Measurements from ENCODE around the gene RASAL2.

The RASAL2 gene

DNA sequence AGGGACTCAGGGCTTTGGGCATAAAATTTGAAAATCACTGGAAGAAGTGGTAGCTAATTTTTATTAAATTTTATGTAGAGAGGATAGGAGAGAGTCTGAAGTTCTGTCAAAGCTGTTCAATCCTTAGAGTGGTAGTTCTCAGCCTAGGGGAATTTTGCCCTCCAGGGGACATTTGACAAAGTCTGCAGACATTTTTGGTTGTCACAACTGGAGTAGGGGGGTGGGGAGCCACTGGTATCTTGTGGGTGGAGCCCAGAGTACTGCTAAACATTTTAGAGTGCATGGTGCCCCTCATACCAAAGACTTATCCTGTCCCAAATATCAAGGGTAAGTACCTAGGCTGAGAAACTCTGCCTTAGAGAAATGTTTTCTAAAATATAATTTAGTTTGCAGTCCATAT lies 30.2 kb downstream of the RASAL2 start:
- H4K20me1 ChIP-seq (ENCODE audit: low read depth, low read length): no peaks in the 10 kb centered on the region
- no peak overlapping the region for H3K4me3 ChIP-seq (ENCODE audit: insufficient read depth, low read length, poor library complexity, severe bottlenecking)
- no peak overlapping the region for H3K9ac ChIP-seq (ENCODE audit: low read length)
- no peaks in the 10 kb centered on the region for H3K27me3 ChIP-seq (ENCODE audit: low read length)
- TF ChIP-seq, protein P1, sequence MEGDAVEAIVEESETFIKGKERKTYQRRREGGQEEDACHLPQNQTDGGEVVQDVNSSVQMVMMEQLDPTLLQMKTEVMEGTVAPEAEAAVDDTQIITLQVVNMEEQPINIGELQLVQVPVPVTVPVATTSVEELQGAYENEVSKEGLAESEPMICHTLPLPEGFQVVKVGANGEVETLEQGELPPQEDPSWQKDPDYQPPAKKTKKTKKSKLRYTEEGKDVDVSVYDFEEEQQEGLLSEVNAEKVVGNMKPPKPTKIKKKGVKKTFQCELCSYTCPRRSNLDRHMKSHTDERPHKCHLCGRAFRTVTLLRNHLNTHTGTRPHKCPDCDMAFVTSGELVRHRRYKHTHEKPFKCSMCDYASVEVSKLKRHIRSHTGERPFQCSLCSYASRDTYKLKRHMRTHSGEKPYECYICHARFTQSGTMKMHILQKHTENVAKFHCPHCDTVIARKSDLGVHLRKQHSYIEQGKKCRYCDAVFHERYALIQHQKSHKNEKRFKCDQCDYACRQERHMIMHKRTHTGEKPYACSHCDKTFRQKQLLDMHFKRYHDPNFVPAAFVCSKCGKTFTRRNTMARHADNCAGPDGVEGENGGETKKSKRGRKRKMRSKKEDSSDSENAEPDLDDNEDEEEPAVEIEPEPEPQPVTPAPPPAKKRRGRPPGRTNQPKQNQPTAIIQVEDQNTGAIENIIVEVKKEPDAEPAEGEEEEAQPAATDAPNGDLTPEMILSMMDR (IDR thresholded peaks at IDR 0.05; ENCODE audit: insufficient read depth, low read length, poor library complexity, severe bottlenecking): no peak
- no peak for TF ChIP-seq EZH2phosphoT487 (conservative IDR thresholded peaks at IDR 0.05; ENCODE audit: low read length)
- no peaks in the 10 kb centered on the region for H3K9me2 ChIP-seq (replicated peaks; ENCODE audit: insufficient read depth, low read length)
- no peak overlapping the region for H3K4me2 ChIP-seq (ENCODE audit: low read depth, low read length, poor library complexity, severe bottlenecking)
- H3K79me2 ChIP-seq (ENCODE audit: insufficient read depth, low read length): no peaks in the 10 kb centered on the region
- no peak overlapping the region for H3K27ac ChIP-seq (ENCODE audit: low read depth, low read length)
- no peaks in the 10 kb centered on the region for H3K36me3 ChIP-seq (ENCODE audit: low read length)
- H2AFZ ChIP-seq (ENCODE audit: low read depth, low read length, severe bottlenecking): no peak overlapping the region
- H3K9me3 ChIP-seq (ENCODE audit: insufficient read depth, low read length): no peaks in the 10 kb centered on the region
- H3F3A ChIP-seq (ENCODE audit: insufficient read depth): no peaks in the 10 kb centered on the region

DNA sequence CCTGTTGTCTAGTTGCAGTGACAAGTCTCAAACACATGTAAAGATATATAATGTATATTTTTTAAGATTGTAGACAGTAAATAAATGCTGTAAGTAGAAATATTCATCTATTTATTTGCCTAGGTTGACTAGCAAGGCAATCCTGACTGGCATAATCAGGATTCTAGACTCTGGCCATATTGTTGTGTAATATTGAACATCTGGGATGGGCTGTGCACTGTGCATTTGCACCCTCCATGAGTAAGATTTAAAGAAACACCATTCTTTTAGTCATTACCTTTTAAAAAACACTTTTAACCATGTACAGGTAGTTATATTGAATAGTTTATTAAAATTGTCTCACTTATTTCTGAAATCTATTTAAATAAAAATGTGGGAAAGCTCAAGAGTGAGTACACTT lies 32.4 kb downstream of the RASAL2 start:
- no peaks in the 10 kb centered on the region for H3K9me2 ChIP-seq (replicated peaks; ENCODE audit: insufficient read depth, low read length)
- no peaks in the 10 kb centered on the region for H3K79me2 ChIP-seq (ENCODE audit: insufficient read depth, low read length)
- no peak overlapping the region for H2AFZ ChIP-seq (ENCODE audit: low read depth, low read length, severe bottlenecking)
- no peaks in the 10 kb centered on the region for H4K20me1 ChIP-seq (ENCODE audit: low read depth, low read length)
- no peaks in the 10 kb centered on the region for H3K36me3 ChIP-seq (ENCODE audit: low read length)
- H3F3A ChIP-seq (ENCODE audit: insufficient read depth): no peaks in the 10 kb centered on the region
- no peak overlapping the region for H3K4me3 ChIP-seq (ENCODE audit: insufficient read depth, low read length, poor library complexity, severe bottlenecking)
- no peaks in the 10 kb centered on the region for H3K27me3 ChIP-seq (ENCODE audit: low read length)
- H3K4me2 ChIP-seq (ENCODE audit: low read depth, low read length, poor library complexity, severe bottlenecking): no peak overlapping the region
- no peak for TF ChIP-seq EZH2phosphoT487 (conservative IDR thresholded peaks at IDR 0.05; ENCODE audit: low read length)
- TF ChIP-seq, protein P1 (IDR thresholded peaks at IDR 0.05; ENCODE audit: insufficient read depth, low read length, poor library complexity, severe bottlenecking): no peak
- H3K27ac ChIP-seq (ENCODE audit: low read depth, low read length): no peak overlapping the region
- H3K9ac ChIP-seq (ENCODE audit: low read length): no peak overlapping the region
- no peaks in the 10 kb centered on the region for H3K9me3 ChIP-seq (ENCODE audit: insufficient read depth, low read length)

DNA sequence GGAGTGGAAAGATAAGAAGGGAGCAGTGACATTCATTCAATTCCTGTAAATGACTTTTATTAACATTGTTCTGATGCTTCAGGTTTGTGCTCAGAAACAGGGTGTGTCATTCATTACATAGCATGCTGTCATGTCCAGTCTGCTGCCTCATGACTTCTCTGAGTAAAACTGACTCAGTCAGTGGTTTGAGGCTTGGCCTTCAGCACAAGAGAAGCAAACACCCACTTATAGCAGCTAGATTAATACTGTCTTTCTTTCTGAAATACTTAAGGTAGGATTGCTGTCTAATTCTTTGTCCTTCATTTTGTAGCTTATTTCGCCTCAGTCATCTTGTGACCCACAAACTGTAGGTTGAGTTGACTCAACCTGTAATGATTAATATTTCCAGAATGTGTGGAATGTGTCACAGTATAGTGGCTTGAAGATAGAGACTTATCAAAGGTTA lies 32.9 kb downstream of the RASAL2 start:
- no peak overlapping the region for H3K4me2 ChIP-seq (ENCODE audit: low read depth, low read length, poor library complexity, severe bottlenecking)
- no peak overlapping the region for H3K27ac ChIP-seq (ENCODE audit: low read depth, low read length)
- H3K9me2 ChIP-seq (replicated peaks; ENCODE audit: insufficient read depth, low read length): no peaks in the 10 kb centered on the region
- H3K27me3 ChIP-seq (ENCODE audit: low read length): no peaks in the 10 kb centered on the region
- no peaks in the 10 kb centered on the region for H3F3A ChIP-seq (ENCODE audit: insufficient read depth)
- H3K9ac ChIP-seq (ENCODE audit: low read length): no peak overlapping the region
- H2AFZ ChIP-seq (ENCODE audit: low read depth, low read length, severe bottlenecking): no peak overlapping the region
- H4K20me1 ChIP-seq (ENCODE audit: low read depth, low read length): no peaks in the 10 kb centered on the region
- H3K4me3 ChIP-seq (ENCODE audit: insufficient read depth, low read length, poor library complexity, severe bottlenecking): no peak overlapping the region
- no peaks in the 10 kb centered on the region for H3K9me3 ChIP-seq (ENCODE audit: insufficient read depth, low read length)
- H3K36me3 ChIP-seq (ENCODE audit: low read length): no peaks in the 10 kb centered on the region
- TF ChIP-seq EZH2phosphoT487 (conservative IDR thresholded peaks at IDR 0.05; ENCODE audit: low read length): no peak
- TF ChIP-seq, protein P1 (IDR thresholded peaks at IDR 0.05; ENCODE audit: insufficient read depth, low read length, poor library complexity, severe bottlenecking): no peak
- no peaks in the 10 kb centered on the region for H3K79me2 ChIP-seq (ENCODE audit: insufficient read depth, low read length)
